Measurements from ENCODE around the gene MAP1LC3B2.
A peak's percentile ranks its signal among the peaks of the same experiment; 100 is the strongest.

The MAP1LC3B2 gene

DNA sequence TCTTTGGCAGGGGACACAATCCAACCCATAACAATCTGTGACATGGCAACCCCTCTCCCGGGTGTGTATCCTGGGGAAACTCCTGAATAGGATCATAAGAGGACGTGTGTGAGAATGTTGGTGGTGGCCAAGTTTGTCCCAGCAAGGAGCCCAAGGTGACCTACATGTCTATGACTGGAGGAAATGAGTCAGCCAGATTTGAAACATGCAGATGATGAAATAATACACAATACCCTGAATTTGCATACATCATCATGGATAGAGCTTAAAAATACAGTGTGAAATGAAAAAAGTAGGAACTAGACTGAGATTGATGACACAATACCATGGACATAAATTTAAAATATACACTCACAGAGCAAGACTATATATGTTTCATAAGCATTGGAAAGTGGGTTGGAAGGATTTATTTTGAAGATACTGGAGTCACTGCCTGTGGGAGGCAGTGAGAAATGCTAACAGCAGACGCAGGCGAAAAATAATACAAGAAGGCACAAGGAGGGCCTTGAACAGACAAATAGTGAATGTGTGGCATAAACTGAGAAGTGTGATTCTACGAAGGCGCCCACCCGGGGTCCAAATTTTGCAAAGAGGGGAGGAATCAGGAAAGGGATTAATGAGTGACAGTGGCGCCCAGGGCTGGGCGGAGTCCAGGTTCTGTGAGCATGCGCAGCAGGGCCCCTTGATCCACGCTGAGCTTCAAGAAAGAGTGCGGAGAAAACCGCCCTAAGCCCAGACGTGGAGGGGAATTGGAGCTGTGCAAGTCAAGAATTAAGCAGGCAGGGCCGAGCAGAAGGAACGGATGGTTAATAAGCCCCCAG, 7.0 kb upstream of the MAP1LC3B2 start:
- H3K27ac ChIP-seq (replicated peaks): no peak overlapping the region
- DNase-seq (ENCODE audit: low read depth in 1 of 2, low spot score in 1 of 2): peak; percentile 19 to 48
- no peaks in the 10 kb centered on the region for H3K27me3 ChIP-seq (ENCODE audit: insufficient read depth, poor library complexity, severe bottlenecking)
- H3K4me3 ChIP-seq (replicated peaks; ENCODE audit: insufficient read depth, low read length): no peak overlapping the region
- TF ChIP-seq POLR2AphosphoS5 (IDR thresholded peaks at IDR 0.05; ENCODE audit: low read depth) (no peak), GABPA (IDR thresholded peaks at IDR 0.05; ENCODE audit: low read depth) (no peak), SPI1 (IDR thresholded peaks at IDR 0.05; ENCODE audit: borderline replicate concordance, low read depth) (no peak)
- TF ChIP-seq, protein P1, sequence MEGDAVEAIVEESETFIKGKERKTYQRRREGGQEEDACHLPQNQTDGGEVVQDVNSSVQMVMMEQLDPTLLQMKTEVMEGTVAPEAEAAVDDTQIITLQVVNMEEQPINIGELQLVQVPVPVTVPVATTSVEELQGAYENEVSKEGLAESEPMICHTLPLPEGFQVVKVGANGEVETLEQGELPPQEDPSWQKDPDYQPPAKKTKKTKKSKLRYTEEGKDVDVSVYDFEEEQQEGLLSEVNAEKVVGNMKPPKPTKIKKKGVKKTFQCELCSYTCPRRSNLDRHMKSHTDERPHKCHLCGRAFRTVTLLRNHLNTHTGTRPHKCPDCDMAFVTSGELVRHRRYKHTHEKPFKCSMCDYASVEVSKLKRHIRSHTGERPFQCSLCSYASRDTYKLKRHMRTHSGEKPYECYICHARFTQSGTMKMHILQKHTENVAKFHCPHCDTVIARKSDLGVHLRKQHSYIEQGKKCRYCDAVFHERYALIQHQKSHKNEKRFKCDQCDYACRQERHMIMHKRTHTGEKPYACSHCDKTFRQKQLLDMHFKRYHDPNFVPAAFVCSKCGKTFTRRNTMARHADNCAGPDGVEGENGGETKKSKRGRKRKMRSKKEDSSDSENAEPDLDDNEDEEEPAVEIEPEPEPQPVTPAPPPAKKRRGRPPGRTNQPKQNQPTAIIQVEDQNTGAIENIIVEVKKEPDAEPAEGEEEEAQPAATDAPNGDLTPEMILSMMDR (IDR thresholded peaks at IDR 0.05; ENCODE audit: insufficient read depth, low read length): no peak
- TF ChIP-seq, protein P2, sequence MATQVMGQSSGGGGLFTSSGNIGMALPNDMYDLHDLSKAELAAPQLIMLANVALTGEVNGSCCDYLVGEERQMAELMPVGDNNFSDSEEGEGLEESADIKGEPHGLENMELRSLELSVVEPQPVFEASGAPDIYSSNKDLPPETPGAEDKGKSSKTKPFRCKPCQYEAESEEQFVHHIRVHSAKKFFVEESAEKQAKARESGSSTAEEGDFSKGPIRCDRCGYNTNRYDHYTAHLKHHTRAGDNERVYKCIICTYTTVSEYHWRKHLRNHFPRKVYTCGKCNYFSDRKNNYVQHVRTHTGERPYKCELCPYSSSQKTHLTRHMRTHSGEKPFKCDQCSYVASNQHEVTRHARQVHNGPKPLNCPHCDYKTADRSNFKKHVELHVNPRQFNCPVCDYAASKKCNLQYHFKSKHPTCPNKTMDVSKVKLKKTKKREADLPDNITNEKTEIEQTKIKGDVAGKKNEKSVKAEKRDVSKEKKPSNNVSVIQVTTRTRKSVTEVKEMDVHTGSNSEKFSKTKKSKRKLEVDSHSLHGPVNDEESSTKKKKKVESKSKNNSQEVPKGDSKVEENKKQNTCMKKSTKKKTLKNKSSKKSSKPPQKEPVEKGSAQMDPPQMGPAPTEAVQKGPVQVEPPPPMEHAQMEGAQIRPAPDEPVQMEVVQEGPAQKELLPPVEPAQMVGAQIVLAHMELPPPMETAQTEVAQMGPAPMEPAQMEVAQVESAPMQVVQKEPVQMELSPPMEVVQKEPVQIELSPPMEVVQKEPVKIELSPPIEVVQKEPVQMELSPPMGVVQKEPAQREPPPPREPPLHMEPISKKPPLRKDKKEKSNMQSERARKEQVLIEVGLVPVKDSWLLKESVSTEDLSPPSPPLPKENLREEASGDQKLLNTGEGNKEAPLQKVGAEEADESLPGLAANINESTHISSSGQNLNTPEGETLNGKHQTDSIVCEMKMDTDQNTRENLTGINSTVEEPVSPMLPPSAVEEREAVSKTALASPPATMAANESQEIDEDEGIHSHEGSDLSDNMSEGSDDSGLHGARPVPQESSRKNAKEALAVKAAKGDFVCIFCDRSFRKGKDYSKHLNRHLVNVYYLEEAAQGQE (IDR thresholded peaks at IDR 0.05; ENCODE audit: insufficient replicate concordance, low read depth): no peak

DNA sequence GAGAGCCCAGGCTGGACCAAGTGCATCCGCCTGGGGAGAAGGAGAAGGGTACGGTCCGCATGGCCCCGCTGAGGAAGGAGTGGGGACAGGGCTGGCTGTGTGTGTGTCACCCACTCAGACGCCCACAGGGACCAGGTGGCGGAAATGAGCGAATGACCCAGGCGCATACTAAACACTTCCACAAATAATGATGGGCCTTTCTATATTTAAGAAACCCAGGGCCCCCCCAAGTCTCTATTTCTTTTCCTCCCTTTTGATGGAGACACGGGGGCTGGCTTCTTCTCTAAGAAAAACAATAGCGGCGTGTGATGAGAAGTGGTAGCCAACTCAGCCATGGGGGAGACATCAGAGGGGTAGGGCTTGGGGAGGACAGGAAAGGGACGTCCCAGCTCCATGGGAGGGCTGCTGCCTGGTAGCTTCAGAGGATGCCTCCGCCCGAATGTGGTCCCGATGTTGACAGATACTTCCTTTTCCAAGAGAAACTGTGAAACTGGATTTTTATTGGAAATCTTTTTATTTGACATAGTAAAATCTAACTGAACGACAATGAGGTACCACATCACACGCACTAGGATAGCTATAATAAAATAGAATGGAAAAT, 6.3 kb upstream of the MAP1LC3B2 start:
- DNase-seq (ENCODE audit: low read depth in 1 of 2, low spot score in 1 of 2): no peak
- TF ChIP-seq, protein P1 (IDR thresholded peaks at IDR 0.05; ENCODE audit: insufficient read depth, low read length): no peak
- TF ChIP-seq SPI1 (IDR thresholded peaks at IDR 0.05; ENCODE audit: borderline replicate concordance, low read depth): no peak
- no peak for TF ChIP-seq GABPA (IDR thresholded peaks at IDR 0.05; ENCODE audit: low read depth)
- TF ChIP-seq POLR2AphosphoS5 (IDR thresholded peaks at IDR 0.05; ENCODE audit: low read depth): no peak
- TF ChIP-seq, protein P2 (IDR thresholded peaks at IDR 0.05; ENCODE audit: insufficient replicate concordance, low read depth): no peak
- Histone ChIP-seq H3K27ac (replicated peaks) (no peak overlapping the region), H3K4me3 (replicated peaks; ENCODE audit: insufficient read depth, low read length) (no peak overlapping the region), H3K27me3 (ENCODE audit: insufficient read depth, poor library complexity, severe bottlenecking) (no peaks in the 10 kb centered on the region)

DNA sequence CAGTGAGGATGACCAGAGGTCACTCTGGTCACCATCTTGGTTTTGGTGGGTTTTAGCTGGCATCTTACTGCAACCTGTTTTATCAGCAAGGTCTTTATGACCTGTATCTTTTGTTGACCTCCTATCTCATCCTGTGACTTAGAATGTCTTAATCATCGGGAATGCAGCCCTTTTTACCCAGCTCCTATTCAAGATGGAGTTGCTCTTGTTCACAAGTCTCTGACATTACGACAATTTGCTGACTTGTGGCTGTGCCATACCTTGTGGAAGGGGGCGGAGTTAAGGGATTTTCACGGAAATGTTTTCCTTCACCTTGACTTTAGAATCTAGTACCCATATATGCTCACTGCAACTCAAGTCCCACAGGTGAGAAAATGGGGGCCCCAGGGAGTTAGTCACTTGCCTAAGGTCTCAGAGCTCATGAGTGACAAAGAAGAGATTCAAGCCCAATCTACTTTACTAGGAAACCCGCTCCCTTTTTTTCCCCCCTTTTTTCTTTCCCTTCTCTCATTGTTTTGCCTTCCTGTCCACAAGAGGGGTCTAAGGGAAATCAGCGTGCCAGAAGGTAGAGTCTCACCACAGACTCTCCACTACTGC, 2.7 kb upstream of the MAP1LC3B2 start:
- Histone ChIP-seq H3K27me3 (ENCODE audit: insufficient read depth, poor library complexity, severe bottlenecking) (no peaks in the 10 kb centered on the region), H3K4me3 (replicated peaks; ENCODE audit: insufficient read depth, low read length) (no peak overlapping the region), H3K27ac (replicated peaks) (no peak overlapping the region)
- DNase-seq (ENCODE audit: low read depth in 1 of 2, low spot score in 1 of 2): no peak
- TF ChIP-seq, protein P1 (IDR thresholded peaks at IDR 0.05; ENCODE audit: insufficient read depth, low read length): no peak
